H7 (cell line): ENCODE data around the gene CLEC16A. TPM values are rescaled to one million over a fixed set of nuclear protein-coding genes. Genes with fewer than 3 reads are reported as not detected.
A peak's percentile ranks its signal among the peaks of the same experiment; 100 is the strongest.

Experiments used
- DNase-seq: peaks from one replicate; pipeline ENCODE4 v3.0.0; 2012
- H3K27me3 ChIP-seq: 2 replicates; pipeline ENCODE4 v1.6.0; 2011; ENCODE audit warnings: mild to moderate bottlenecking, low read length; ENCODE audit not compliant: control insufficient read depth, insufficient read depth
- H3K36me3 ChIP-seq: replicated peaks from 2 replicates; pipeline ENCODE4 v1.5.1; 2011; ENCODE audit warnings: low read length; ENCODE audit not compliant: control insufficient read depth, insufficient read depth
- H3K4me3 ChIP-seq: 2 replicates; pipeline ENCODE4 v1.5.1; 2011; ENCODE audit warnings: low read depth, mild to moderate bottlenecking, control low read depth, low read length, moderate library complexity; ENCODE audit not compliant: insufficient read depth
- total RNA-seq: library from RNA; depleted of rRNA; stranded (reverse); fragments of >200 nt; shearing (Covaris generic); gene quantifications from 2 replicates; pipeline ENCODE4 v1.2.3, GENCODE V29; 2014

CLEC16A gene
- total RNA-seq, 1 experiment from 2014 or later: 12.0 TPM

GRCh38 chr16:11178424-11178823 is 234.1 kb downstream of the CLEC16A start:
- no peaks in the 10 kb centered on the region for H3K27me3 ChIP-seq
- no peaks in the 10 kb centered on the region for H3K36me3 ChIP-seq
- no peak overlapping the region for H3K4me3 ChIP-seq
- DNase-seq: no peak

- DNase-seq: no peak
- Histone ChIP-seq H3K36me3 (no peaks in the 10 kb centered on the region), H3K27me3 (no peaks in the 10 kb centered on the region), H3K4me3 (no peak overlapping the region)
Observed at GRCh38 chr16:11179574-11179973, 235.2 kb downstream of the CLEC16A start.

- no peak overlapping the region for H3K4me3 ChIP-seq
- no peak for DNase-seq
- H3K36me3 ChIP-seq: no peaks in the 10 kb centered on the region
Observed at GRCh38 chr16:11180489-11180888, 236.1 kb downstream of the CLEC16A start.

GRCh38 chr16:11181242-11181898 is 237.0 kb downstream of the CLEC16A start:
- Histone ChIP-seq H3K27me3 (no peaks in the 10 kb centered on the region), H3K4me3 (no peak overlapping the region), H3K36me3 (no peaks in the 10 kb centered on the region)
- peak; percentile 75 for DNase-seq

More at GRCh38 chr16:11180489-11180888, 236.1 kb downstream of the CLEC16A start:
- no peaks in the 10 kb centered on the region for H3K27me3 ChIP-seq

- Histone ChIP-seq H3K36me3 (no peaks in the 10 kb centered on the region), H3K4me3 (no peak overlapping the region), H3K27me3 (no peaks in the 10 kb centered on the region)
- DNase-seq: no peak
Observed at GRCh38 chr16:11181899-11182279, 237.5 kb downstream of the CLEC16A start.

- no peaks in the 10 kb centered on the region for H3K27me3 ChIP-seq
- no peak overlapping the region for H3K4me3 ChIP-seq
- H3K36me3 ChIP-seq: no peaks in the 10 kb centered on the region
- DNase-seq: peak; percentile 79
Observed at GRCh38 chr16:11182411-11182810, 238.0 kb downstream of the CLEC16A start.

GRCh38 chr16:11183035-11183812 is 238.9 kb downstream of the CLEC16A start:
- Histone ChIP-seq H3K36me3 (no peaks in the 10 kb centered on the region), H3K4me3 (no peak overlapping the region), H3K27me3 (no peaks in the 10 kb centered on the region)
- peak; percentile 90 for DNase-seq

- H3K36me3 ChIP-seq: no peaks in the 10 kb centered on the region
- no peak for DNase-seq
- no peaks in the 10 kb centered on the region for H3K27me3 ChIP-seq
- H3K4me3 ChIP-seq: no peak overlapping the region
Observed at GRCh38 chr16:11183951-11184350, 239.6 kb downstream of the CLEC16A start.

GRCh38 chr16:11187522-11188023 is 243.2 kb downstream of the CLEC16A start:
- Histone ChIP-seq H3K4me3 (no peak overlapping the region), H3K36me3 (no peaks in the 10 kb centered on the region), H3K27me3 (no peaks in the 10 kb centered on the region)
- no peak for DNase-seq

GRCh38 chr16:11188801-11189740 is 244.7 kb downstream of the CLEC16A start:
- Histone ChIP-seq H3K27me3 (no peaks in the 10 kb centered on the region), H3K4me3 (no peak overlapping the region), H3K36me3 (no peaks in the 10 kb centered on the region)
- DNase-seq: no peak

GRCh38 chr16:11190588-11191560 is 246.5 kb downstream of the CLEC16A start:
- Histone ChIP-seq H3K36me3 (no peaks in the 10 kb centered on the region), H3K27me3 (no peaks in the 10 kb centered on the region), H3K4me3 (no peak overlapping the region)
- DNase-seq: no peak

- no peak overlapping the region for H3K4me3 ChIP-seq
- DNase-seq: no peak
- no peaks in the 10 kb centered on the region for H3K36me3 ChIP-seq
- H3K27me3 ChIP-seq: no peaks in the 10 kb centered on the region
Observed at GRCh38 chr16:11191665-11192064, 247.3 kb downstream of the CLEC16A start.

- Histone ChIP-seq H3K27me3 (no peaks in the 10 kb centered on the region), H3K4me3 (no peak overlapping the region), H3K36me3 (no peaks in the 10 kb centered on the region)
Observed at GRCh38 chr16:11193494-11193893, 249.1 kb downstream of the CLEC16A start.

More at GRCh38 chr16:11193494-11193893, 249.1 kb downstream of the CLEC16A start:
- no peak for DNase-seq
